ENCODE data around the gene CACNA1B. TPM values are rescaled to one million over a fixed set of nuclear protein-coding genes. Genes with fewer than 3 reads are reported as not detected.

CACNA1B gene
- total RNA-seq, 1 experiment from 2014 or later = 7.8 TPM

DNA sequence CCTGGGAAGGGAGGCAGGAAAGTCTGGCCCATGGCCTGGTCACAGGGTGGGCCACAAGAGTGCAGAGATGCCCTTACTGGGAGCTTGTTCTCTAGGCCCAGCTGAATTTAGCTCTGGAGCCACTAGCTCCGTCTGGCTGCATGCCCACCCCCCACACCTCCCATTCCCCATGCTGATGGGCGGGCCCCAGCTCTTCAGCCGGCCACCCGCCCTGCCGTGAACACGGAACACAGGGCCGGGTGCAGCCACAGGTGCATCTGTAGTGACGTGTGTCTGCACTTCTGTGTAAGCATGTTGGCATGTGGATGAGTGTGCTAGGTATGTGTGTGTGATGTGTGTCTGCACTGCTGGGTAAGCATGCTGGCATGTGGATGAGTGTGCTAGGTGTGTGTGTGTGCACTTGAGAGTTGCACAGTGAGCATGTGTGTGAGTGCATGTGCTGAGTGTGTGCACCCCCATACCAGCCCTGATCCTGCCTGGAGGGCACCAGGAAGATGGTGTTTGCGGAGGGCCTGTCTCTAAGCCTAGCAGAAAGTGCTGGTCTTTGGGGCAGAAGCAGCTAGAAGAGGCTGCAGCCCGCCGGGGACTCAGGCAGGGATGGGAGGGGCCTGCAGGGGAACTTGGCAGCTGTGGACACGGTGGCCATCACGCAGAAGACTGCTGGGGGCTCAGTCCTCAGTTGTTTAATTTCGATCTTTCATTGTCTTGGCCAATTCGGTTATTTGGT is 136.4 kb downstream of the CACNA1B start:
- Histone ChIP-seq H4K8ac (replicated peaks; ENCODE audit: insufficient read length, low read depth, low read length) (no peak overlapping the region), H4K20me1 (ENCODE audit: control insufficient read depth, insufficient read depth, insufficient read length) (no peaks in the 10 kb centered on the region), H2BK15ac (ENCODE audit: low read depth, low read length) (no peak overlapping the region), H3K79me2 (ENCODE audit: insufficient read depth, low read length) (no peaks in the 10 kb centered on the region), H3K79me1 (ENCODE audit: insufficient read depth, low read depth, low read length, poor library complexity, severe bottlenecking) (no peaks in the 10 kb centered on the region), H2BK5ac (ENCODE audit: insufficient read length, low read length) (no peak overlapping the region), H2BK20ac (ENCODE audit: low read depth, low read length, poor library complexity, severe bottlenecking) (no peak overlapping the region), H3K9me3 (ENCODE audit: control insufficient read depth, low read depth, low read length) (no peaks in the 10 kb centered on the region), H3K14ac (ENCODE audit: insufficient read depth, low read length) (no peak overlapping the region), H4K91ac (ENCODE audit: insufficient read length, low read depth, low read length) (no peak overlapping the region), H3K9ac (ENCODE audit: extremely low read depth, insufficient read length, low read length) (no peak overlapping the region), H2AFZ (ENCODE audit: low read length) (no peak overlapping the region), H2BK120ac (ENCODE audit: low read depth, low read length, poor library complexity, severe bottlenecking) (no peak overlapping the region), H2AK5ac (ENCODE audit: insufficient read length, low read length) (no peak overlapping the region), H3K23ac (ENCODE audit: insufficient read length, low read depth, low read length) (no peak overlapping the region), H3K27me3 (ENCODE audit: insufficient read depth, low read length) (no peaks in the 10 kb centered on the region), H3K18ac (ENCODE audit: insufficient read length, low read depth, low read length) (no peak overlapping the region), H3K27ac (ENCODE audit: insufficient read length, low read depth, low read length) (no peak overlapping the region), H3K56ac (ENCODE audit: insufficient read length, low read depth, low read length) (no peak overlapping the region), H4K5ac (ENCODE audit: insufficient read length, low read depth, low read length) (no peak overlapping the region), H2BK12ac (ENCODE audit: insufficient read length, low read depth, low read length) (no peak overlapping the region), H3K4ac (ENCODE audit: low read depth, low read length) (no peak overlapping the region), H3K23me2 (ENCODE audit: insufficient read length, low read depth, low read length, poor library complexity, severe bottlenecking) (no peaks in the 10 kb centered on the region), H3K4me2 (ENCODE audit: insufficient read depth, insufficient read length, low read length) (no peak overlapping the region), H3K4me1 (ENCODE audit: insufficient read depth, low read length) (no peaks in the 10 kb centered on the region), H3T11ph (ENCODE audit: low read length) (no peak overlapping the region)
- Mint-ChIP-seq H3K27me3 (ENCODE audit: low read depth) (no peaks in the 10 kb centered on the region; the same call in 1 of the 2 replicates), H3K4me1 (peaks cover 0 to 7% of the 10 kb centered on the region in 2 experiments; a peak in 2 of 4 replicates), H3K36me3 (ENCODE audit: insufficient read depth in 1 of 3, low read depth in 3 of 3) (peaks cover 0 to 8% (median 6%) of the 10 kb centered on the region in 3 experiments; a peak in 4 of 7 replicates), H3K9me3 (no peaks in the 10 kb centered on the region; a peak in 2 of 5 replicates), H3K4me3 (no peak overlapping the region), H3K27ac (peak overlapping the region in 1 of 3 experiments; percentile 53; a peak in 1 of 7 replicates)
- TF ChIP-seq, protein P1, sequence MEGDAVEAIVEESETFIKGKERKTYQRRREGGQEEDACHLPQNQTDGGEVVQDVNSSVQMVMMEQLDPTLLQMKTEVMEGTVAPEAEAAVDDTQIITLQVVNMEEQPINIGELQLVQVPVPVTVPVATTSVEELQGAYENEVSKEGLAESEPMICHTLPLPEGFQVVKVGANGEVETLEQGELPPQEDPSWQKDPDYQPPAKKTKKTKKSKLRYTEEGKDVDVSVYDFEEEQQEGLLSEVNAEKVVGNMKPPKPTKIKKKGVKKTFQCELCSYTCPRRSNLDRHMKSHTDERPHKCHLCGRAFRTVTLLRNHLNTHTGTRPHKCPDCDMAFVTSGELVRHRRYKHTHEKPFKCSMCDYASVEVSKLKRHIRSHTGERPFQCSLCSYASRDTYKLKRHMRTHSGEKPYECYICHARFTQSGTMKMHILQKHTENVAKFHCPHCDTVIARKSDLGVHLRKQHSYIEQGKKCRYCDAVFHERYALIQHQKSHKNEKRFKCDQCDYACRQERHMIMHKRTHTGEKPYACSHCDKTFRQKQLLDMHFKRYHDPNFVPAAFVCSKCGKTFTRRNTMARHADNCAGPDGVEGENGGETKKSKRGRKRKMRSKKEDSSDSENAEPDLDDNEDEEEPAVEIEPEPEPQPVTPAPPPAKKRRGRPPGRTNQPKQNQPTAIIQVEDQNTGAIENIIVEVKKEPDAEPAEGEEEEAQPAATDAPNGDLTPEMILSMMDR (conservative IDR thresholded peaks at IDR 0.05) = no peak
- DNase-seq = no peak
- no CpG with 5 or more reads among the region's 15 CpGs for WGBS (ENCODE audit: extremely low coverage, insufficient read length, low lambda C conversion rate)
